Hepatocyte (in vitro differentiated cells): ENCODE results near the gene RBFOX1. TPM values are rescaled to one million over a fixed set of nuclear protein-coding genes. Genes with fewer than 3 reads are reported as not detected.

Experiments used
- DNase-seq: peaks from one replicate; pipeline ENCODE4 v3.0.0-alpha.2; 2016; ENCODE audit warnings: low spot score
- H2AFZ ChIP-seq: fragments of 200-600 bp; sonication (generic); 2 replicates; pipeline ENCODE4 v1.6.0; 2016; ENCODE audit warnings: antibody characterized with exemption, mild to moderate bottlenecking
- H3K27ac ChIP-seq: fragments of 200-600 bp; sonication (generic); 2 replicates; pipeline ENCODE4 v1.5.1; 2016; ENCODE audit warnings: mild to moderate bottlenecking
- H3K27me3 ChIP-seq: fragments of 200-600 bp; sonication (generic); 2 replicates; pipeline ENCODE4 v1.6.1; 2016
- H3K36me3 ChIP-seq: fragments of 200-600 bp; sonication (generic); replicated peaks from 2 replicates; pipeline ENCODE4 v1.5.1; 2016; ENCODE audit warnings: low read depth; ENCODE audit not compliant: insufficient read depth
- H3K4me1 ChIP-seq: fragments of 200-600 bp; sonication (generic); 2 replicates; pipeline ENCODE4 v1.5.1; 2016; ENCODE audit warnings: mild to moderate bottlenecking, moderate library complexity; ENCODE audit not compliant: insufficient read depth
- H3K4me2 ChIP-seq: fragments of 200-600 bp; sonication (generic); 2 replicates; pipeline ENCODE4 v1.6.0; 2016
- H3K4me3 ChIP-seq: fragments of 200-600 bp; sonication (generic); 2 replicates; pipeline ENCODE4 v1.5.1; 2016; ENCODE audit warnings: mild to moderate bottlenecking
- H3K79me2 ChIP-seq: fragments of 200-600 bp; sonication (generic); 2 replicates; pipeline ENCODE4 v1.6.0; 2017; ENCODE audit warnings: mild to moderate bottlenecking
- H3K9me2 ChIP-seq: fragments of 200-600 bp; sonication (generic); replicated peaks from 2 replicates; pipeline ENCODE4 v1.6.0; 2017; ENCODE audit warnings: mild to moderate bottlenecking; ENCODE audit not compliant: insufficient read depth
- H3K9me3 ChIP-seq: fragments of 200-600 bp; sonication (generic); 2 replicates; pipeline ENCODE4 v1.5.1; 2016; ENCODE audit warnings: low read depth, mild to moderate bottlenecking
- H4K20me1 ChIP-seq: fragments of 200-600 bp; sonication (generic); 2 replicates; pipeline ENCODE4 v1.6.0; 2016; ENCODE audit warnings: mild to moderate bottlenecking; ENCODE audit not compliant: insufficient read depth, poor library complexity, severe bottlenecking
- EZH2 ChIP-seq: fragments of 200-600 bp; sonication (generic); IDR thresholded peaks from 2 replicates; pipeline ENCODE4 v1.6.1; 2016; ENCODE audit warnings: antibody characterized with exemption, mild to moderate bottlenecking, borderline replicate concordance
- EZH2phosphoT487 ChIP-seq: fragments of 200-600 bp; sonication (generic); IDR thresholded peaks from one replicate; pipeline ENCODE4 v1.6.1; 2018; ENCODE audit warnings: antibody characterized with exemption, mild to moderate bottlenecking, low read depth, moderate library complexity; ENCODE audit not compliant: unreplicated experiment, severe bottlenecking
- WGBS: methylation state at CpG from one replicate; pipeline ENCODE4 v1.1.6; 2016; ENCODE audit warnings: low lambda C conversion rate; ENCODE audit errors: missing lambda C conversion rate; 5-methylcytosine and 5-hydroxymethylcytosine counted together
- polyA plus RNA-seq: library from polyadenylated mRNA; unstranded; fragments of >200 nt; fragmentation: Nextera tagmentation; extraction: Ambion mirVana; gene quantifications from 2 replicates; pipeline ENCODE4 v1.2.1, GENCODE V29; 2016
- total RNA-seq: library from RNA; depleted of rRNA; stranded (reverse); fragments of >200 nt; gene quantifications from 2 replicates; pipeline ENCODE4 v1.2.3, GENCODE V29; 2014
- TF ChIP-seq, protein P1 (sequence below): fragments of 200-600 bp; sonication (generic); IDR thresholded peaks from 2 replicates; pipeline ENCODE4 v1.5.1; 2016; ENCODE audit warnings: antibody characterized with exemption, mild to moderate bottlenecking; ENCODE audit not compliant: poor library complexity

Gene RBFOX1
- total and polyA plus RNA-seq, 2 experiments from 2014 or later: 1.00 to 1.2 TPM

DNA sequence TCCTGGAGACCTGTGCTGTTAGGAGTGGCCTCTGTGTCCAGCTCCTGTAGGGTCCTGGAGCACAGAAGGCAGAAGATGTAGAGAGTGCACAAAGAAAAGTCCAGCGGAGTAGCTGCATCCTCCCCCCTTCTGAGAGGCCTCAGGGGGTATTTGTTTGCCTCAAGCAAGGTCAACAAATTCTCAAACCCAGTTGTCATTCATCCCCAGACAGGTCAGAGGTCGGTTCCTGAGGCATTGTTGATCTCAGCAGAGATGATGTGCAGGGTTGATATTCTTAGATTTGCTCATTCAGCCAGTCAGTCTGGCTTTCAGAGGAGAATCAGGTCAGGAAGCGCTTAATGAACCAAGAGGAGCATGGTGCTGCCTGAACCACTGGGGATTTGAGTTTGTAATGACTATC, 8.3 kb upstream of the RBFOX1 start:
- no peak for DNase-seq
- no peaks in the 10 kb centered on the region for H3K79me2 ChIP-seq
- H3K27ac ChIP-seq: no peak overlapping the region
- no peak overlapping the region for H2AFZ ChIP-seq
- no peaks in the 10 kb centered on the region for H3K27me3 ChIP-seq
- H4K20me1 ChIP-seq: no peaks in the 10 kb centered on the region
- H3K4me1 ChIP-seq: no peaks in the 10 kb centered on the region
- H3K4me3 ChIP-seq: no peak overlapping the region
- no peaks in the 10 kb centered on the region for H3K9me2 ChIP-seq
- no peaks in the 10 kb centered on the region for H3K36me3 ChIP-seq
- H3K4me2 ChIP-seq: no peak overlapping the region
- no peaks in the 10 kb centered on the region for H3K9me3 ChIP-seq
- no peak for TF ChIP-seq EZH2phosphoT487
- TF ChIP-seq, protein P1, sequence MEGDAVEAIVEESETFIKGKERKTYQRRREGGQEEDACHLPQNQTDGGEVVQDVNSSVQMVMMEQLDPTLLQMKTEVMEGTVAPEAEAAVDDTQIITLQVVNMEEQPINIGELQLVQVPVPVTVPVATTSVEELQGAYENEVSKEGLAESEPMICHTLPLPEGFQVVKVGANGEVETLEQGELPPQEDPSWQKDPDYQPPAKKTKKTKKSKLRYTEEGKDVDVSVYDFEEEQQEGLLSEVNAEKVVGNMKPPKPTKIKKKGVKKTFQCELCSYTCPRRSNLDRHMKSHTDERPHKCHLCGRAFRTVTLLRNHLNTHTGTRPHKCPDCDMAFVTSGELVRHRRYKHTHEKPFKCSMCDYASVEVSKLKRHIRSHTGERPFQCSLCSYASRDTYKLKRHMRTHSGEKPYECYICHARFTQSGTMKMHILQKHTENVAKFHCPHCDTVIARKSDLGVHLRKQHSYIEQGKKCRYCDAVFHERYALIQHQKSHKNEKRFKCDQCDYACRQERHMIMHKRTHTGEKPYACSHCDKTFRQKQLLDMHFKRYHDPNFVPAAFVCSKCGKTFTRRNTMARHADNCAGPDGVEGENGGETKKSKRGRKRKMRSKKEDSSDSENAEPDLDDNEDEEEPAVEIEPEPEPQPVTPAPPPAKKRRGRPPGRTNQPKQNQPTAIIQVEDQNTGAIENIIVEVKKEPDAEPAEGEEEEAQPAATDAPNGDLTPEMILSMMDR: no peak
- TF ChIP-seq EZH2: no peak
- 37% methylated on average over 3 of the region's 3 CpGs for WGBS

- DNase-seq: no peak
- no peaks in the 10 kb centered on the region for H3K4me1 ChIP-seq
- no peaks in the 10 kb centered on the region for H3K36me3 ChIP-seq
- H3K27me3 ChIP-seq: no peaks in the 10 kb centered on the region
- H4K20me1 ChIP-seq: no peaks in the 10 kb centered on the region
- TF ChIP-seq, protein P1: no peak
- no peak for TF ChIP-seq EZH2phosphoT487
- TF ChIP-seq EZH2: no peak
- no peak overlapping the region for H3K4me3 ChIP-seq
- H3K27ac ChIP-seq: no peak overlapping the region
- H3K79me2 ChIP-seq: no peaks in the 10 kb centered on the region
- no peak overlapping the region for H3K4me2 ChIP-seq
- WGBS: 85% methylated on average over 3 of the region's 3 CpGs
- H3K9me2 ChIP-seq: no peaks in the 10 kb centered on the region
- H2AFZ ChIP-seq: no peak overlapping the region
- H3K9me3 ChIP-seq: no peaks in the 10 kb centered on the region
Observed at GRCh38 chr16:7325834-7326233, 6.8 kb upstream of the RBFOX1 start.

DNA sequence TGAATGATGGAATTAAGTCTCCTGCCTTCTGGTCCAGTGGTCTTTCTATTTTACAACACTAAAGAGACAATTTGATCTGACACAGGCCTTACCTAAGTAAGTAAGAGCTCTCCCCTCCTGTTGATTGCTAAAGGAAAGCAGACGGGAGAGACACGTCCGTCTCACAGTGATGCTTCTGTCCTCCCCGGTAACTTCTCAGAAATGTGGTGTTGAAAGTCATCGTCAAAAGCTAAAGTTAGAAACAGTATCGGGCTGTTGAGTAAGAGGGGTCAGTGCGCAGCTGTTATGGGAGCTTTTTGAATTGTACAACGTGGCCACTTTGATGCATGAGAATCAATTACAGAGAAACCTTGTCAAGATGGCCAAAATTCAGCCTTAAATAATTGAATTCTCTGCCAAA, 1.9 kb upstream of the RBFOX1 start:
- 80% methylated on average over 8 of the region's 8 CpGs for WGBS
- Histone ChIP-seq H3K4me1 (no peaks in the 10 kb centered on the region), H3K79me2 (no peaks in the 10 kb centered on the region), H3K4me2 (no peak overlapping the region), H3K9me2 (no peaks in the 10 kb centered on the region), H3K4me3 (no peak overlapping the region), H3K27me3 (no peaks in the 10 kb centered on the region), H4K20me1 (no peaks in the 10 kb centered on the region), H3K27ac (no peak overlapping the region), H3K9me3 (no peaks in the 10 kb centered on the region), H2AFZ (no peak overlapping the region), H3K36me3 (no peaks in the 10 kb centered on the region)
- TF ChIP-seq EZH2 (no peak), EZH2phosphoT487 (no peak)
- TF ChIP-seq, protein P1: no peak
- DNase-seq: no peak

- peak overlapping the region; percentile 58 for H3K27ac ChIP-seq
- no peak overlapping the region for H3K4me2 ChIP-seq
- no peaks in the 10 kb centered on the region for H3K36me3 ChIP-seq
- TF ChIP-seq EZH2 (no peak), EZH2phosphoT487 (no peak)
- TF ChIP-seq, protein P1: no peak
- H2AFZ ChIP-seq: no peak overlapping the region
- no peak overlapping the region for H3K4me3 ChIP-seq
- DNase-seq: no peak
- no peaks in the 10 kb centered on the region for H3K9me2 ChIP-seq
- no peaks in the 10 kb centered on the region for H3K9me3 ChIP-seq
- H3K27me3 ChIP-seq: no peaks in the 10 kb centered on the region
- no peaks in the 10 kb centered on the region for H3K4me1 ChIP-seq
- WGBS: 54% methylated on average over 6 of the region's 6 CpGs
- H3K79me2 ChIP-seq: no peaks in the 10 kb centered on the region
- no peaks in the 10 kb centered on the region for H4K20me1 ChIP-seq
Observed at GRCh38 chr16:7331997-7332396, 648 bp upstream of the RBFOX1 start.
